Mesendoderm (in vitro differentiated cells): Measurements from ENCODE around the gene ARHGEF16.

Source experiments
- DNase-seq: peaks from one replicate; pipeline ENCODE4 v3.0.0; 2013
- H2AK5ac ChIP-seq: 2 replicates; pipeline ENCODE4 v1.6.1; 2013; ENCODE audit warnings: low read length, inconsistent platforms
- H2BK120ac ChIP-seq: 2 replicates; pipeline ENCODE4 v1.6.1; 2013; ENCODE audit warnings: low read depth, mild to moderate bottlenecking, low read length, moderate library complexity, mixed read lengths
- H2BK15ac ChIP-seq: replicated peaks from 2 replicates; pipeline ENCODE4 v1.6.1; 2013; ENCODE audit warnings: low read depth, mild to moderate bottlenecking, moderate library complexity
- H2BK5ac ChIP-seq: 2 replicates; pipeline ENCODE4 v1.6.1; 2013; ENCODE audit warnings: low read length, inconsistent platforms
- H3K18ac ChIP-seq: 2 replicates; pipeline ENCODE4 v1.6.1; 2013; ENCODE audit warnings: mild to moderate bottlenecking, low read length, mixed read lengths
- H3K23ac ChIP-seq: one replicate; pipeline ENCODE4 v1.6.1; 2013; ENCODE audit warnings: low read length
- H3K27ac ChIP-seq: 2 replicates; pipeline ENCODE4 v1.5.1; 2013; ENCODE audit warnings: low read depth, mild to moderate bottlenecking, inconsistent platforms, low read length, moderate library complexity
- H3K27me3 ChIP-seq: 2 replicates; pipeline ENCODE4 v1.6.1; 2013; ENCODE audit warnings: low read length, control low read depth, mild to moderate bottlenecking, inconsistent platforms; ENCODE audit not compliant: insufficient read depth, poor library complexity
- H3K36me3 ChIP-seq: 2 replicates; pipeline ENCODE4 v1.6.1; 2013; ENCODE audit warnings: low read length, inconsistent platforms; ENCODE audit not compliant: control insufficient read depth, insufficient read depth
- H3K4ac ChIP-seq: one replicate; pipeline ENCODE4 v1.6.1; 2013; ENCODE audit warnings: low read depth, mild to moderate bottlenecking, low read length, moderate library complexity
- H3K4me1 ChIP-seq: 2 replicates; pipeline ENCODE4 v1.6.1; 2013; ENCODE audit warnings: low read depth, low read length, inconsistent platforms; ENCODE audit not compliant: control insufficient read depth
- H3K4me2 ChIP-seq: 2 replicates; pipeline ENCODE4 v1.6.1; 2013; ENCODE audit warnings: low read length
- H3K4me3 ChIP-seq: 2 replicates; pipeline ENCODE4 v1.5.1; 2013; ENCODE audit warnings: mild to moderate bottlenecking, low read length
- H3K56ac ChIP-seq: one replicate; pipeline ENCODE4 v1.6.1; 2013; ENCODE audit warnings: low read length
- H3K79me1 ChIP-seq: 2 replicates; pipeline ENCODE4 v1.6.1; 2013; ENCODE audit warnings: low read length, inconsistent platforms
- H3K79me2 ChIP-seq: 2 replicates; pipeline ENCODE4 v1.6.1; 2013; ENCODE audit warnings: mild to moderate bottlenecking, low read length; ENCODE audit not compliant: control insufficient read depth, insufficient read depth
- H3K9ac ChIP-seq: 2 replicates; pipeline ENCODE4 v1.6.1; 2013; ENCODE audit warnings: low read length, inconsistent platforms
- H4K5ac ChIP-seq: one replicate; pipeline ENCODE4 v1.6.1; 2013; ENCODE audit warnings: low read length
- H4K8ac ChIP-seq: one replicate; pipeline ENCODE4 v1.6.1; 2013; ENCODE audit warnings: low read depth, mild to moderate bottlenecking, control low read depth, low read length, moderate library complexity
- WGBS: extraction: QIAGEN DNeasy Blood & Tissue Kit; methylation state at CpG from one replicate; pipeline ENCODE4 v1.1.7; 2013; ENCODE audit warnings: low lambda C conversion rate, missing lambda C conversion rate; ENCODE audit not compliant: insufficient coverage; ENCODE audit errors: extremely low coverage; 5-methylcytosine and 5-hydroxymethylcytosine counted together

Gene ARHGEF16

GRCh38 chr1:3413975-3414710 is 40.3 kb upstream of the ARHGEF16 start:
- Histone ChIP-seq H2AK5ac (no peak overlapping the region), H3K23ac (no peak overlapping the region), H2BK5ac (no peak overlapping the region), H3K27ac (no peak overlapping the region), H3K4ac (no peak overlapping the region), H3K4me1 (no peaks in the 10 kb centered on the region), H3K4me2 (no peak overlapping the region), H3K36me3 (no peaks in the 10 kb centered on the region), H4K8ac (no peak overlapping the region), H2BK15ac (no peak overlapping the region), H3K4me3 (no peak overlapping the region), H3K56ac (no peak overlapping the region), H3K27me3 (no peaks in the 10 kb centered on the region), H3K79me2 (no peaks in the 10 kb centered on the region), H3K18ac (no peak overlapping the region), H3K79me1 (no peaks in the 10 kb centered on the region), H2BK120ac (no peak overlapping the region), H4K5ac (no peak overlapping the region), H3K9ac (no peak overlapping the region)
- no peak for DNase-seq
- whole genome bisulfite sequencing, result no CpG with 5 or more reads among the region's 34 CpGs

- Histone ChIP-seq H2BK15ac (no peak overlapping the region), H3K36me3 (no peaks in the 10 kb centered on the region), H3K23ac (no peak overlapping the region), H3K4me2 (no peak overlapping the region), H2BK120ac (no peak overlapping the region), H3K79me2 (no peaks in the 10 kb centered on the region), H2BK5ac (no peak overlapping the region), H3K9ac (no peak overlapping the region), H3K27me3 (no peaks in the 10 kb centered on the region), H3K4me3 (no peak overlapping the region), H3K79me1 (no peaks in the 10 kb centered on the region), H3K4ac (no peak overlapping the region), H4K5ac (no peak overlapping the region), H3K4me1 (no peaks in the 10 kb centered on the region), H3K18ac (no peak overlapping the region), H4K8ac (no peak overlapping the region), H2AK5ac (no peak overlapping the region), H3K56ac (no peak overlapping the region), H3K27ac (no peak overlapping the region)
- DNase-seq, result no peak
- no CpG with 5 or more reads among the region's 39 CpGs for WGBS
These were observed 39.0 kb upstream of the ARHGEF16 start for GRCh38 chr1:3415260-3416090.

DNA sequence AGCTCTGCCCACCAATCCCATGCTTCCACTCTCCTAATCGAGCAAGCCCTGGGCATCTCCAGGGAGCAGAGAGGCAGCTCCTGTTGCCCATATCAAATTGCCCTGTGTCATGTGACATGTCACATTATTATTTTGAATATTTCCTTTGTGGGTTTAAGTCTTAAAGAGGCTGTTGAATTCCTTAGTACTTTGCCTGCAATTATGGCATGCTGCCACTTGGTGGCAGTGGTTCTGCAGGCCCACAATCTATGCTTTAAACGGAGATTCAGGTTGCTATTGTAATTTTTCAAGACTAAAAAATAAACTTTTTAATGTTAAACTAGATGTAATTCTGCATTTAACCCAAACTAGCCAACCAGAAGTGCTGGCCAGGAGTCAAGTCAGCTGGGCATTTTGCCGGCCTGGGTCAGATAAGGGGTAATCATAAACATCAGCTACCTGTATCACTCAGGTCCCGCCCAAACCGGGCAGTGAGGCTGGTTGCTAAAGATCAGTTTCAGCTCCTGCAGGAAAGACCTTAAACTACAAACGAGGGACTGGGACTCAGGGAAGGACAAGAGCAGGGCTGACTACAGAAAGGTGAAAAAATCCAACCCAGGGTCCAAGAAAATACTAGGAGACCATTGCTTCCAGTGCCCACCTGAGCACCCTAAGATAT is 37.3 kb upstream of the ARHGEF16 start:
- Histone ChIP-seq H2BK15ac (no peak overlapping the region), H3K79me2 (no peaks in the 10 kb centered on the region), H3K79me1 (no peaks in the 10 kb centered on the region), H4K5ac (no peak overlapping the region), H3K23ac (no peak overlapping the region), H3K56ac (no peak overlapping the region), H3K36me3 (no peaks in the 10 kb centered on the region), H3K4me3 (no peak overlapping the region), H2AK5ac (no peak overlapping the region), H2BK120ac (no peak overlapping the region), H3K4ac (no peak overlapping the region), H3K9ac (no peak overlapping the region), H3K4me1 (no peaks in the 10 kb centered on the region), H2BK5ac (no peak overlapping the region), H3K18ac (no peak overlapping the region), H3K27ac (no peak overlapping the region), H4K8ac (no peak overlapping the region), H3K4me2 (no peak overlapping the region), H3K27me3 (no peaks in the 10 kb centered on the region)
- no CpG with 5 or more reads among the region's 6 CpGs for WGBS
- no peak for DNase-seq

DNA sequence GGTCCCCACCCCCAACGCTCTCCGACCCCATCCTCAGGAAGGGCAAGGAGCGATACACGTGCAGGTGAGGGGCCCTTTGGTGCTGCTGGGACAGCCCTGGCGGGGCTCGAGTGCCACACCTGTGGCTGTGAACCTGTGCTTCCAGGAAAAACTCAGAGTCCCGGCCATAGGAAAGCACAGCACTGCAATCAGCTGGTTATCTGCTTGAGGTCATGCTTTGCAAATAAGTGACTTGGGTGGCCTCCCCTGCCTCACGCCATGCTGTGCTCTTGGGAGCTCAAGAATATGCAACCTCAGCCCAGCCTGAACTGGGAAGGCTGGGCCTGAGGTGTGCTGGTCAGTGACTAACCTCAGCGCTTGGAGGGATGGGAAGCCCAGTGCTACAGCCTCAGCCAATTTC is 36.5 kb upstream of the ARHGEF16 start:
- Histone ChIP-seq H3K4me2 (no peak overlapping the region), H2BK15ac (no peak overlapping the region), H3K4me1 (no peaks in the 10 kb centered on the region), H3K79me1 (no peaks in the 10 kb centered on the region), H3K27ac (no peak overlapping the region), H3K27me3 (no peaks in the 10 kb centered on the region), H3K9ac (no peak overlapping the region), H3K18ac (no peak overlapping the region), H3K4me3 (no peak overlapping the region), H3K56ac (no peak overlapping the region), H3K23ac (no peak overlapping the region), H2AK5ac (no peak overlapping the region), H2BK5ac (no peak overlapping the region), H4K5ac (no peak overlapping the region), H3K79me2 (no peaks in the 10 kb centered on the region), H3K4ac (no peak overlapping the region), H2BK120ac (no peak overlapping the region), H4K8ac (no peak overlapping the region), H3K36me3 (no peaks in the 10 kb centered on the region)
- no peak for DNase-seq
- WGBS, result no CpG with 5 or more reads among the region's 9 CpGs

DNA sequence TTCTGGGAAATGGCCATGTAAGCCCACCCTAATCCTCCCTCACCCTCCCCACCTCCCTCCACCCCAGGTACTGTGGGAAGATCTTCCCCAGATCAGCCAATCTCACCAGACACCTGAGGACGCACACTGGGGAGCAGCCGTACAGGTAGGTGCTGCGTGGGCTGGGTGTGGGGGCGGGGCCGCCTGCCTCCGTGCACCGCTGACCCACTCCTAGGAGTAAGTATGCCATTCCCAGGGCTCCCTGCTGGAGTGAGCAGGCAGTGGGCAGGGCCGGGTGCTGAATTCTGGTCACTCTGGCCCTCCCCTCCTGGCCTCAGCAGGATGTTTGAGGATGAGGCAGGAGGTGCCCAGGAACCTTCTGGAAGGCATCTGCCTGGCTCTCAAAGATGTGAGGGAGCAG is 35.9 kb upstream of the ARHGEF16 start:
- Histone ChIP-seq H3K36me3 (no peaks in the 10 kb centered on the region), H2BK5ac (no peak overlapping the region), H4K5ac (no peak overlapping the region), H3K27me3 (no peaks in the 10 kb centered on the region), H3K23ac (no peak overlapping the region), H3K18ac (no peak overlapping the region), H3K9ac (no peak overlapping the region), H3K79me1 (no peaks in the 10 kb centered on the region), H3K79me2 (no peaks in the 10 kb centered on the region), H3K4me2 (no peak overlapping the region), H3K27ac (no peak overlapping the region), H3K4ac (no peak overlapping the region), H2BK120ac (no peak overlapping the region), H3K4me1 (no peaks in the 10 kb centered on the region), H2BK15ac (no peak overlapping the region), H3K56ac (no peak overlapping the region), H2AK5ac (no peak overlapping the region), H3K4me3 (no peak overlapping the region), H4K8ac (no peak overlapping the region)
- no peak for DNase-seq
- WGBS, result no CpG with 5 or more reads among the region's 8 CpGs
